IPS-NIHi7 (cell line): ENCODE data around the gene TTC9C.
"Not testable (repeated sequence)": the region's sequence is repeated elsewhere in the genome, so short reads cannot be mapped to it uniquely, and the experiment has no call there.

Experiments used
- DNase-seq: peaks from one replicate; pipeline ENCODE4 v3.0.0; 2012; ENCODE audit warnings: mixed read lengths; ENCODE audit errors: extremely low spot score

The TTC9C gene

GRCh38 chr11:62709247-62710000 lies 18.9 kb upstream of the TTC9C start:
- peak; percentile 85 for DNase-seq

GRCh38 chr11:62710001-62710345 lies 18.3 kb upstream of the TTC9C start:
- no peak for DNase-seq

GRCh38 chr11:62712276-62712812 lies 15.9 kb upstream of the TTC9C start:
- DNase-seq, result no peak

- no peak for DNase-seq
Observed at GRCh38 chr11:62712861-62713260, 15.4 kb upstream of the TTC9C start.

- no peak for DNase-seq
Observed at GRCh38 chr11:62713343-62713742, 14.9 kb upstream of the TTC9C start.

GRCh38 chr11:62715150-62716130 lies 12.8 kb upstream of the TTC9C start:
- no peak for DNase-seq

GRCh38 chr11:62716206-62716605 lies 12.1 kb upstream of the TTC9C start:
- DNase-seq, result no peak

- no peak for DNase-seq
Observed at GRCh38 chr11:62716816-62717215, 11.5 kb upstream of the TTC9C start.

GRCh38 chr11:62719302-62719978 lies 8.8 kb upstream of the TTC9C start:
- no peak for DNase-seq

- peak; percentile 15 for DNase-seq
Observed at GRCh38 chr11:62721994-62722393, 6.3 kb upstream of the TTC9C start.

GRCh38 chr11:62724171-62724570 lies 4.1 kb upstream of the TTC9C start:
- no peak for DNase-seq

- DNase-seq, result no peak
Observed at GRCh38 chr11:62725646-62726045, 2.6 kb upstream of the TTC9C start.

- DNase-seq, result peak; percentile 14
Observed at GRCh38 chr11:62726156-62726914, 2.0 kb upstream of the TTC9C start.

- DNase-seq, result no peak
Observed at GRCh38 chr11:62726915-62727164, 1.4 kb upstream of the TTC9C start.

GRCh38 chr11:62727165-62727871 lies 968 bp upstream of the TTC9C start, which contains the start of gene HNRNPUL2:
HNRNPUL2 (minus strand) TSS chr11:62727457; CDS start chr11:62727156, 301 bp downstream.
- DNase-seq, result peak; percentile 95

- DNase-seq, result peak; percentile 80
Observed at GRCh38 chr11:62727872-62728170, 465 bp upstream of the TTC9C start.

- not testable (repeated sequence) for DNase-seq
Observed at GRCh38 chr11:62730076-62730475, 1.8 kb downstream of the TTC9C start.

- DNase-seq, result no peak
Observed at GRCh38 chr11:62732830-62733229, 4.5 kb downstream of the TTC9C start.

- no peak for DNase-seq
Observed at GRCh38 chr11:62737196-62737595, 8.9 kb downstream of the TTC9C start.

- DNase-seq, result no peak
Observed at GRCh38 chr11:62747475-62748160, 19.3 kb downstream of the TTC9C start.
